Endothelial cell of coronary artery (primary cell): ENCODE results near the gene SEL1L3. TPM values are rescaled to one million over a fixed set of nuclear protein-coding genes. Genes with fewer than 3 reads are reported as not detected.

Experiments used
- total RNA-seq: library from RNA; depleted of rRNA; stranded (reverse); fragments of >200 nt; gene quantifications from 2 replicates; pipeline ENCODE4 v1.2.3, GENCODE V29; 2014

Gene SEL1L3
- total RNA-seq = 80.5 and 121 TPM in 2 replicates

GRCh38 chr4:25862411-25863346 lies at the start of gene SEL1L3:
SEL1L3 (minus strand) TSS chr4:25862988; CDS start chr4:25862836, 152 bp downstream.

Other genes starting within 250 kb of the SEL1L3 start
- not detected in 2 replicates for gene SLC34A2, start 207.1 kb downstream of the SEL1L3 start, total RNA-seq
- gene SMIM20, start 51.2 kb upstream of the SEL1L3 start, total RNA-seq = 20.9 and 22.6 TPM in 2 replicates